Stimulated activated CD4-positive, alpha-beta T cell treated with anti-CD3 and anti-CD28 coated beads, Interleukin-15, amount 100 ng/mL, for 1 hour (primary cell): ENCODE results near the gene RPS6KA2.
"Not testable (repeated sequence)": the region's sequence is repeated elsewhere in the genome, so short reads cannot be mapped to it uniquely, and the experiment has no call there.

ENCODE experiments used
- DNase-seq, 2 donors: peaks; one replicate each; pipeline ENCODE4 v3.0.0-alpha.2; 2020; ENCODE audit warnings: low read depth in 1 of 2, low spot score in 1 of 2

The RPS6KA2 gene

DNA sequence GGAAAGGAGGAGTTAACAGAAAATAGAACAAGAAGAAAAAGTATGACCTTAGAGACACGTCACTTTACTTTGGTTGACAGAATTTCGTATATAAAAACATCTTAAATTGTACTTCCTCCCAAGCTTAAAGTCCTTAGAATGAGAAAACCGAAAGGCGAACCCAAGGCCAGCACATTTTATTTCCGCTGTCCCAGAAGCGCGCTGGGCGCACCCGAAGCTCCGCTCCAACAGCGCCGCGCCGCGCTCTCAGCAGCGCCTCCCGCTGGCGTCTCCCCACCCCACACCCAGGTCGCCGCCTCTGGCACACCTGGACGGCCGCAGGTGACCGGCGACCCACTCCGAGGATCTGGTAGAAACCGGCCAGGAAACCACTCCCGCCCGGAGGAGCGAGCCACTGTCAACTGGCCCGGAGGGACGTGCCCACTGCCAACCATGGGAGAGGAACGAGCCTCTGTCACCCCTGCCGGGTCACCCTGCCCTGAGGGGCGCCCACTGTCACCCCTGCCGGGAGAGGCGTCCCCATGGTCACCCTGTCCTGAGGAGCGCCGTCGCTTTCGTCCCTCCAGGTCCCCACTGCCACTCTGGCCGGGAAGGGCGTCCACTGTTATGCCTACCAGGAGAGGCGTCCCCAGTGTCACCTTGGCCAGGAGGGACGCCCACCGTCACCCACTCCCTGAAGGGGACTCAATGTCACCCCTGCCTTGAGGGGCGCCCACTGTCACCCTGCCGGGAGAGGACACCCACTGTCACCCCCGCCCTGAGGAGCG, 245.1 kb downstream of the RPS6KA2 start:
- DNase-seq = peak; percentile 42 to 56

DNA sequence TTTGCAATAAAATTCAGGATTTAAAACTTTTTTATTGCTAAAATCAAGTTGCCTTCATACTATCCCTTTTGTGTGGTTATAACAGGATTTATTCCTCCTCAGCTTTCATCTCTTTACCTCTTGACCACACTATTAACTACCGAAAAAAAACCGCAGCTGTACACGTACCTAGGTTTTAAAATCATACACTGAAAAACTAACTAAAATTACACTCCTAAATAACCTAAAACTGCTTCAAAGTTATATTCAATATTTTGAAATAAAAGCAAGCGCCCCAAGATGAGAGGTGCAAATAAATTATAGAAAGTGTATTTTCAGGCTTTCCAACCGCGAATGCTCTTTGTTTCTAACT, 245.7 kb downstream of the RPS6KA2 start:
- DNase-seq = no peak

DNA sequence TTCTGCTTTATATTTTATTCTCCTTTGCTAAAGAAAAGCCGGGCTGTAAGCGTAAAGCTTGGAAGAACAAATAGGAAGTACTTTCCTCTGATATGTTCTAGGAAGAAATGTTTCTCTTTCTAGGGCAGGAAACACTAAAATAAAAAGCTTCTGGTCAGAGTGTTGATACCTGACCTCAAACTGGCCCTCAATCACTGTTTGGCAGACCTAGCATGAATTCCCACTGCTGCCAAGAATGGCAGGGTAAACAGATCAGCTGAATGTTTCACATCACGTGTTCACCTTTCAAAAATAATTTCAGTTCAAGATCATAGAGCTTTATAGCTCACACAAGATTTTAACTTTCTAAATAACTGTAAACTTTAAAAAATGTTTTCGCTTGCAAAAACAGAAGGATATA, 247.3 kb downstream of the RPS6KA2 start:
- DNase-seq = no peak

DNA sequence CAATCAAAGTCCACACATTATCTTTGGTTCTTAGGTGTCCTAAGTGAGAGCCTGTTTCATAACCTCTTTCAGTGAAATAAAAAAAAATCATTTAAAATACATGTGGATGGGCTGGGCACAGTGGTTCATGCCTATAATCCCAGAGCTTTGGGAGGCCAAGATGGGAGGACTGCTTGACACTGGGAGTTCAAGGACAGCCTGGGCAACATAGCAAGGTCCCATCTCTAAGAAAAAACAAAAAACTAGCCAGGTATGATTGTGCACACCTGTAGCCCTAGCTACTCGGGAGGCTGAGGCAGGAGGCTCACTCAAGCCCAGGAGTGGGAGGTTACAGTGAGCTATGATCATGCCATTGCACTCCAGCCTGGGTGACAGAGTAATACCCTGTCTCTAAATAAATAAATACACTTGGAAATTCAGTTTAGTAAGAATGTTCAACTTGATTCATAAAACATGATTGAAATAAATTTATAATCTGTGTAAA, 247.9 kb downstream of the RPS6KA2 start:
- DNase-seq = no peak

DNA sequence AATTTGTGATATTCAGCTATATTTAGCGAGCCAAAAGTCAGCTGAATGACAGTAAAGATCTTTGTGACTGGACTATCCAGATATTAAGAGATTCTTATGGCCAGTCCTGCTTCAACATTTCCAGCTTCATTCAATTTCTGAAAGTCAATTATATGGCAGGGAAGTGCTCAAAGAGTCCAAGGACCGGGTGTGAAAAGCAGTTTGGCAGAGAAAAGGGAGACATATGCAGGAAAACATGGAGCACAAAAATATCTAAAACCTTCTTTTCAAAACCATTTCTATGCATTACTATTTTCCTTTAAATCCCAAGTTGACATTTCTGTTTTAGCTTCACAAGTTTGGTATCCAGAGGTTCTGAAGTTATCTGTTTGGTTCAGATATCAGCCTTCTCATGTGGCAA, 249.3 kb downstream of the RPS6KA2 start:
- no peak for DNase-seq

DNA sequence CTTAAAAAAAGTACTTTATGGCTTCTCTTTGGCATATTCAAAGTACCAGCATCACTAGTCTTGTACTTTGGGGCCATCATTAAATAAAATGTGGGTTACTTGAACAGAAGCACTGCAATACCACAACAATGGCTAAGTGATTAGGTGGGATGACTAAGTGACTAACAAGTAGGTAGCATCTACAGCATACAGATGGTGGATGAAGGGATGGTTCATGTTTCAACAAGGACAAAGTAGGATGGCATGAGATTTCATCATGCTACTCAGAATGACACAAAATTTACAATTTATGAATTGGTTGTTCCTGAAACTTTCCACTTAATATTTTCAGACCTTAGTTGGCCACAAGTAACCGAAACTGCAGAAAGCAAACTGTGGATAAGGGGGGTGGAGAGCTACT, 252.0 kb downstream of the RPS6KA2 start:
- DNase-seq = no peak

DNA sequence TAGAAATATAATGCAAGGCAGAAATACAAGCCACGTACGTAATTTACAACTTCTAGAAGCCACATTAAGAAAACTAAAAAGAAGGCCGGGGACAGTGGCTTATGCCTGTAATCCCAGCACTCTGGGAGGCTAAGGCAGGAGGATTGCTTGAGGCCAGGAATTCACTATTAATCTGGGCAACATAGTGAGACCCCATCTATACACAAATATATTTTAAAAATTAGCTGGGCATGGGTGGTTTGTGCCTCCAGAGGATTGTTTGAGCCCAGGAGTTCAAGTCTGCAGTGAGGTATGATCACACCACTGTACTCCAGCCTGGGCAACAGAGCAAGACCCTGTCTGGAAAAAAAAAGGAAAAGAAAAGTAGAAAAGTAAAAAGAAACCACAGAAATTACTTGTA, 256.6 kb downstream of the RPS6KA2 start:
- no peak for DNase-seq

DNA sequence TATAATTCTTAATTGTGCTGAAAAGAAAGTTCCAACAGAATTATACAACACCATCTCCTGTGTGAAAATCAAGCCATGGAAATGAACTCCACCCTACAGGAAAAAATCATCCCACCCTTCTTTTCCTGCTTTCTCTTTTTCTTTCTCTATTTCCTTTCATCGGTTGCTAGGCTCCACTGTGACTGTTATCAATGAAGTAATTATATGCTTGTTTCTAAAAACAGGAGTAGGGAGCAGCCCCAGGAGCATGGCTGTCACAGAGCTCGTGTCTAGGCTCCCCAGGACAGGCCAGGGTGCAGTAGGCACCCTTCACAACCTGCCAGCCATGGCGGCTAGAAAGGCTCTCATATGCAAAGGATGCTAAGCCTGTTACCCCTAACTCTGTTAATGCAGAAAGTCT, 257.3 kb downstream of the RPS6KA2 start:
- no peak for DNase-seq

DNA sequence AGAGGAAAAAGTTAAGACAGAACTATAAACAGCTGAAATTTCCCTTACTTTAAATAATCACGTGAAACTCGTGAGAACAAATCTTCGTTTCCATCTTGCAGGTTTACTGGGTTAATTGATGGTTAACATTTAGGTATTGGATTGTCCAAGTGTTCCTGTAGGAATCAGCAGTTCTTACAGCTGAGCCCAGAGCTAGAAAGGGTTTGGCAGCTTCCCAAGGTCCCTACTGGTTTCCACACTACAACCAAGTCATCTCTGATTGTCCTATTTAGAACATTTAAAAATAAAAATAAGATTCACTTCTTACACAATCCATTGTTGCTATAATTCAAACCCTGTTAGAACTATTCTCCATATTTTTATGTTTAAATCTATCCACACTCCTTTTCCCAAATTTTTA, 260.1 kb downstream of the RPS6KA2 start:
- no peak for DNase-seq

DNA sequence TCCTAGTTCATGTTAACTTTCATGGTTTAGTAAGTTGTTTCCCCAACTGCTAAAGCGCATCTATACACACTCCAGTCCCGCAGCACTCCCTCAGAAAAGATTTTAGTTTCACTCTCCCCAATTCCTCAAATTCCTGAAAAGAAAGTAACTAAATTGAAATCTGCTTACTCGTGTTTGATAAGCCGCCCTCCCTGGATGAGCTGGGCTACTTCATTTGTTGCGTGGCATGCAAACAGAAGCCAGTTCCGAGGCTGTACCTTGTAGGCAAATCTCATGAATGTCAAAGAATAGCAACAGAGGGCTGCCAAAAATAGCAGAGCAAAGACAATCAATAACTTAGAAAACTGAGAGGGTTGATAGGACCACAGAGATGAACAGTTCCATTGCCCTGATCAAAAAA, 261.2 kb downstream of the RPS6KA2 start:
- DNase-seq = no peak

DNA sequence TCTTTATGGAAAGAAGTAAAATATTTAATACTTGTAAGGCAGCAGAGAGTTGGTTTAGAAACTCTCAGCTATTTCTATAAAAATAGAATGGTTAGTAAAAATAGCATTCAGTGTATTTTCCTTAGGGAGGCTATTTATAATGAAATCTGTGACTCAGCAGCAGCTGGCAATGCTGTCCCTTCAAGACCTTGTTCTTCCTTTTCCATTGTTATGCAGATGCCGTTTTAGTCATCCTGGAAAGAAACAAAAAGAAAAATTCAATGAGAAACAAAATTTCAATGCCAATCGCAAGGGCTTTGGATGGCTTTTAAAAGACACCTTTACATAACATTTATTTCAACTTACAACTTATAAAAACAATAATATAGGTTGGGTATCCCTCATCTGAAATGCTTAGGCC, 261.8 kb downstream of the RPS6KA2 start:
- no peak for DNase-seq

DNA sequence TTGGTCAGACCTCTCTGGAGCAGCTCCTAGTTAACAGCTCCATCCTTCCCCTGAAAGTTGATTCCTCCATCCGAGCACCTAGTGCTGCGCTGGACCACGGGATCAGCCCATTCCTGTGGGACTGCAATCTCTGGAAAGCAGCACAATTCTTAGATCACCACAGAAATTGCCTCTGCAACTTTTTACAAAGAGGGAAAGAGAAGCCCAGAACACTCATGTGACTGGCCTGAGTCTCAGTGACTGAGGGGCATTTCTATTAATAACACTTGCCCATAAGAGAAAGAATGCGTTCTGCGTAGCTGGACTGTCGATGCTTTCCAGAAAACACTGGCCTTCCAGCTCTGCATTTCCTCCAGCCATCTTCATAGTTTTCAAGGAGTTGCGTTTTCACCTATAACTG, 262.6 kb downstream of the RPS6KA2 start:
- no peak for DNase-seq

DNA sequence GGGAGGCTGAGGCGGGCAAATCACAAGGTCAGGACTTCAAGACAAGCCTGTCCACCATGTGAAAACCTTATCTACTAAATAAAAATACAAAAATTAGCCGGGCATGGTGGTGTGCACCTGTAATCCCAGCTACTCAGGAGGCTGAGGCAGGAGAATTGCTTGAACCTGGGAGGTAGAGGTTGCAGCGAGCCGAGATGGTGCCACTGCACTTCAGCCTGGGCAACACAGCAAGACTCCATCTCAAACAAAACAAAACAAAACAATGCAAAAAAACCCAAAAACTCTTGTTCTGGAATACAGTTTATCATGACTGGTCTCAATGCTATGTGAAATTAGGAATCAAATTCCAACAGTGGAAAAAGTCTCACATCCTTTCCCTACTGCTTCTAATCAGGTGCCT, 264.6 kb downstream of the RPS6KA2 start:
- not testable (repeated sequence) for DNase-seq

DNA sequence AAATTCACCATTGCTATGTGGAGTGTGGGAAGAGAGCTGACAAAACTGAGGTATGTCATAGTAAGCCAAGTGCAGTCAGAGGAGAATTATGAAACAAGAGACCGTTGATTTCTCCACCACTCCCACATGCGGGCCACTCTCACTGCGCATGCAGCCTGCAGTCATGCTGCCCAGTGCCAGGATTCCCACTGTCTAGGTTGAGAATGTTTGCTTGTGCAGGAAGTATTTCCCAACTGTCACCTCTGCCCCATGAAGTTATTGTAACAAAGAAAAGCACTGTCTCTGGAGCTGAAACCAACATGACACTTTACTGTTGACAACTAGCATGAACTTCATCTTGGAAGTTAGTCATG, 266.0 kb downstream of the RPS6KA2 start:
- DNase-seq = no peak

DNA sequence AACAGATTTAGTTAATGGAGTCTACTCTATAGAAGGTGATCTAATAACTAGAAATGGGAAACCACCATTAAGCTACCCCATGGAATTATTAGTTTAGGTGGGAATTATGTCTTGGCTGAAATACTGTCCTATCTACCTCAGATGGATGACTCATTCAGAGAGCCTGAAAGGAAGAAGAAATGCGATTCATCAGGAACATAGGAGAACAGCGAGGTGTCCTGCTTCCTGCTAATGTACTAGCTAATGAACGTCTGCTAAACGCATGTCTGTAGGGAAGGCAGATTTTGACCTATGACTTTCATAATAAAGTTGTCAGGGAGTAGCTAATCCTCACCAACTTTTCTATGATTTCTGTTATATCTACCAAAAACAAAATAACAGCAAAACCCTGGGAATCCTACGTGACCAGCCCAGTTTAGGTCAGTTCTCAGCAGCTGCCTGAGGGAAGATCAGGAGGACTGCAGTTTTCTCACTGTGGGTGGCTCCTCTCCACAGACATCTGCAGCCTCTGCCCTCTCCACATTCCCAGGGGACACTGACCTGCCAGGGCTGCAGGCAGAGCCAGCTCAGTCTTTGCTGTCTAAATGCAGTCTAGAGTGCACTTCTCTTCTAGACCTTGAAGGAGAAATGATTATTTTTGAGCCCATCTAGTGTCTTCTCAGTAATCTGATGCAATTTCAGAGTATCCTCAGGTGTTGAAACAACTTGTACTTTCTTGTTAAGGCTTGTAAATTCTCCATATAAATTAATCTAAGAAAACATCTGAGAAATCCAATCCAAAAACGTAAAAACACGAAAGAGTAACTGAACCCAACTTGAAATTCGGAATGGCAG, 266.6 kb downstream of the RPS6KA2 start:
- DNase-seq = no peak
